Measurements from ENCODE around the gene OR52E5. TPM values are rescaled to one million over a fixed set of nuclear protein-coding genes. Genes with fewer than 3 reads are reported as not detected.

Gene OR52E5
- total RNA-seq, 3 donors from 2014 or later, result not detected

DNA sequence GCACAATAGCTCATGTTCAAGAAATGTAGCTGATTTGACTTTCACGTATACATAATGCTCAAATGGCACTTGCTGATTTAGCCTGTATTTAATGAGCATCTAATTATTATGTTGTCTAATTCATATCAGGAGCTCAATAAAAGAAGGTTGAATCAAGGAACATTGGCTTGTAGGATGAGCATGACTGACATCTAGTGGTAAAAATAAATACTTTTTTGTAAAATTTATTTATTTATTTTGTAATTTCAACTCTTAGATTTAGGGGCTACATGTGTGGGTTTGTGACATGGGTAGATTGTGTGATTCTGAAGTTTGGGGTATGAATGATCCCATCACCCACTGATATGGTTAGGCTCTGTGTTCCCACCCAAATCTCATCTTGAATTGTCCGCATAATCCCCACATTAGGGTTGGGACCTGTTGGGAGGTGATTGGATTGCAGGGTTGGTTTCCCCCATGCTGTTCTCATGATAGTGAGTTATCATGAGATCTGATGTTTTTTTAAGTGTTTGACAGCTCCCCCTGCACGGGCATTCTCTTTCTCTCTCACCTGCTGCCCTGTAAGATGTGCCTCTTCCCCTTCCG, 1.7 kb upstream of the OR52E5 start:
- intact Hi-C loops (cut with DNase I; ENCODE audit: low total_unique reads), result no loop called here
- H3K9me3 ChIP-seq, result no peaks in the 10 kb centered on the region
- TF ChIP-seq POLR2A (IDR thresholded peaks at IDR 0.05), result no peak
- no peak for TF ChIP-seq POLR2AphosphoS5 (IDR thresholded peaks at IDR 0.05)
- TF ChIP-seq, protein P1, sequence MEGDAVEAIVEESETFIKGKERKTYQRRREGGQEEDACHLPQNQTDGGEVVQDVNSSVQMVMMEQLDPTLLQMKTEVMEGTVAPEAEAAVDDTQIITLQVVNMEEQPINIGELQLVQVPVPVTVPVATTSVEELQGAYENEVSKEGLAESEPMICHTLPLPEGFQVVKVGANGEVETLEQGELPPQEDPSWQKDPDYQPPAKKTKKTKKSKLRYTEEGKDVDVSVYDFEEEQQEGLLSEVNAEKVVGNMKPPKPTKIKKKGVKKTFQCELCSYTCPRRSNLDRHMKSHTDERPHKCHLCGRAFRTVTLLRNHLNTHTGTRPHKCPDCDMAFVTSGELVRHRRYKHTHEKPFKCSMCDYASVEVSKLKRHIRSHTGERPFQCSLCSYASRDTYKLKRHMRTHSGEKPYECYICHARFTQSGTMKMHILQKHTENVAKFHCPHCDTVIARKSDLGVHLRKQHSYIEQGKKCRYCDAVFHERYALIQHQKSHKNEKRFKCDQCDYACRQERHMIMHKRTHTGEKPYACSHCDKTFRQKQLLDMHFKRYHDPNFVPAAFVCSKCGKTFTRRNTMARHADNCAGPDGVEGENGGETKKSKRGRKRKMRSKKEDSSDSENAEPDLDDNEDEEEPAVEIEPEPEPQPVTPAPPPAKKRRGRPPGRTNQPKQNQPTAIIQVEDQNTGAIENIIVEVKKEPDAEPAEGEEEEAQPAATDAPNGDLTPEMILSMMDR (IDR thresholded peaks at IDR 0.05), result no peak
- no peak for DNase-seq (ENCODE audit: low spot score in 2 of 2)
- no peak overlapping the region for H3K27ac ChIP-seq
- no peaks in the 10 kb centered on the region for H3K27me3 ChIP-seq
- no peaks in the 10 kb centered on the region for H3K36me3 ChIP-seq
- H3K4me1 ChIP-seq, result no peaks in the 10 kb centered on the region
- H3K4me3 ChIP-seq, result no peak overlapping the region

DNA sequence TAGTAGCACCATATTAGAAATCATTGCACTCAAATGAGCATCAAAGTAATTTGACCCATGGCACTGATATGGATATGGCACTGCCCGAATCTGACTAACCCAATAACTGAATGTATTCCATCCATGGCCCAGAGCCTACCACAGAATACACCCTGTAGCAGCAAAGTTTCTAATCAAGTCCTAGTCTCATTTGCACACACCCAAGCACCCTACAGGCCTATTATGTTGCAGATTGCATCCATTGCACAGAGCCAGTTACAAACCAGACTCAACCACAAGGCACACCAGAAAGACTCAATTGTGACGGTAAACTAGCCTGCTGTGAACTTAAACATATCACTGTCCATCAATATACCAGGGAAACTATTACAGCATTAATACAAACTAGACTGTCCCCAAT, 6.5 kb downstream of the OR52E5 start:
- no peak overlapping the region for H3K4me3 ChIP-seq

DNA sequence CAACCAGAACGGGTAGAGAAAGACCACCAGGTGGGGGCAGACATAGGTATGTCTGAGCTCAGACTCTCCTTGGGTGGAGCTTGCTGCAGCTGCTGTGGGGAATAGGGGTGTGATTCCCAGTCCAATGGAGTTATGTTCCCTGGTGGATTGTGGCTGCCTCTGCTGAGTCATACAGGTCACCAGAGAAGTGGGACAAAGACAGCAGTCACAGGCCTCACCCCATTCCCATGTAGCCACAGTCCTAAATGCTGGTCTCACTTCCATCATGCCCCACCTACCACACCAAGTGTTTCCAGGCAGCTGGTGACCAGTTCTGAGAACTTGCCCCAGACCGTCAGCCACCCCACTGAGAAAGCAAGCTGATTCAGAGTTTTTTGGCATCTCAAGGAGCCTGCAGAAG, 17.5 kb downstream of the OR52E5 start:
- DNase-seq (ENCODE audit: low spot score in 2 of 2), result no peak
- Histone ChIP-seq H3K27ac (no peak overlapping the region), H3K9me3 (no peaks in the 10 kb centered on the region), H3K36me3 (no peaks in the 10 kb centered on the region), H3K4me3 (no peak overlapping the region), H3K27me3 (no peaks in the 10 kb centered on the region), H3K4me1 (no peaks in the 10 kb centered on the region)
- intact Hi-C loops (cut with DNase I; ENCODE audit: low total_unique reads), result no loop called here
- TF ChIP-seq POLR2AphosphoS5 (IDR thresholded peaks at IDR 0.05) (no peak), POLR2A (IDR thresholded peaks at IDR 0.05) (no peak)
- TF ChIP-seq, protein P1 (IDR thresholded peaks at IDR 0.05), result no peak

More for the DNA sequence above, 6.5 kb downstream of the OR52E5 start:
- Histone ChIP-seq H3K27ac (no peak overlapping the region), H3K27me3 (no peaks in the 10 kb centered on the region), H3K36me3 (no peaks in the 10 kb centered on the region), H3K9me3 (no peaks in the 10 kb centered on the region), H3K4me1 (no peaks in the 10 kb centered on the region)
- TF ChIP-seq, protein P1 (IDR thresholded peaks at IDR 0.05), result no peak
- TF ChIP-seq POLR2AphosphoS5 (IDR thresholded peaks at IDR 0.05) (no peak), POLR2A (IDR thresholded peaks at IDR 0.05) (no peak)
- DNase-seq (ENCODE audit: low spot score in 2 of 2), result no peak
- intact Hi-C loops (cut with DNase I; ENCODE audit: low total_unique reads), result no loop called here

DNA sequence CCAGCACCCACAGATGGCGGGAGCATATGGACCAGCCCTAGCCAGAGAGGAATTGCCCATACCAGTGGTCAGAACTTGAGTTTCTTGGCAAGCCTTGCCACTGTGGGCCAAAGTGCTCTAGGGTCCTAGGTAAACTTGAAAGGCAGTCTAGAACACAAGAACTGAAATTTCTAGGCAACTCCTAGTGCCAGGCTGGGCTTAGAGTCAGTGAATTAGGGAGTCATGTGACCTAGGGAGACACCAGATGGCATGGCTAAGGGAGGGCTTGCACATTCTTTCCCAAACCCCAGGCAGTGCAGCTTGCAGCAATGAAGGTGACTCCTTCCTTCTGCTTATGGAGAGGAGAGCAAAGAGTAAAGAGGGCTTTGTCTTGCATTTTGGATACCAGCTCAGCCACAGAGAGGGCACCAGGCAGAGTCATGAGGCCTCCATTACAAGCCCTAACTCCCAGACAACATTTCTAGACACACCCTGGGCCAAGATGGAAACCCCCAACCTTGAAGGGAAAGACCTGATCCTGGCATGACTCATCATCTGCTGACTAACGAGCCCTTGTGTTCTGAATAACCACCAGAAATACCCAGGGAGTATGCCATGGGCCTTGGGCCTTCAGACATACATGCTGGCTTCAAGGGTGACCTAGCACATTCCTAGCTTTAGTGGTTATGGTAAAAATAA, 29.9 kb downstream of the OR52E5 start:
- TF ChIP-seq POLR2A (IDR thresholded peaks at IDR 0.05), result no peak
- TF ChIP-seq POLR2AphosphoS5 (IDR thresholded peaks at IDR 0.05), result no peak
- TF ChIP-seq, protein P1 (IDR thresholded peaks at IDR 0.05), result no peak
- Histone ChIP-seq H3K4me1 (no peaks in the 10 kb centered on the region), H3K27me3 (no peaks in the 10 kb centered on the region), H3K27ac (no peak overlapping the region), H3K4me3 (no peak overlapping the region), H3K9me3 (peaks cover 9 to 14% of the 10 kb centered on the region in 2 donors), H3K36me3 (no peaks in the 10 kb centered on the region)
- intact Hi-C loops (cut with DNase I; ENCODE audit: low total_unique reads), result no loop called here
- DNase-seq (ENCODE audit: low spot score in 2 of 2), result no peak

DNA sequence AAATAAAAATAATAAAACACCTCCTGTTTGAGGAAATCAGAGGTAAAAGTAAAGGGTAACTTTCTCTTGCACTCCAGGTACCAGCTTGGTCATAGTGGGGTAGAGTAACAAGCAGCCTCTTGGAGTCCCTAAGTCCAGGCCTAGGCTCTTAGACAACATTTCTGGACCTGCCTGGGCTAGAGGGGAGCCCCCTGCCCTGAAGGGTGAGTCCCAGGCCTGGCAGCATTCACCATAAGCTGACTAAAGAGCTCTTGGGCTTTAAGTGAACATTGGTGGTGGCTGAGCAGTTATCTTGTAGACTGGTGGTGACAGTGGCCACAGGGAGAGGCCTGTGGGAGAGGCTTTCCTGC, 30.4 kb downstream of the OR52E5 start:
- Histone ChIP-seq H3K27ac (no peak overlapping the region), H3K9me3 (peaks cover 12 to 14% of the 10 kb centered on the region in 2 donors), H3K4me1 (no peaks in the 10 kb centered on the region), H3K4me3 (no peak overlapping the region), H3K27me3 (no peaks in the 10 kb centered on the region), H3K36me3 (no peaks in the 10 kb centered on the region)
- no peak for DNase-seq (ENCODE audit: low spot score in 2 of 2)
- TF ChIP-seq POLR2A (IDR thresholded peaks at IDR 0.05), result no peak
- no peak for TF ChIP-seq POLR2AphosphoS5 (IDR thresholded peaks at IDR 0.05)
- TF ChIP-seq, protein P1 (IDR thresholded peaks at IDR 0.05), result no peak
- intact Hi-C loops (cut with DNase I; ENCODE audit: low total_unique reads), result no loop called here

All from breast epithelium (tissue), 4 donors.